K562 (cell line): ENCODE results near the gene GIPC3. TPM values are rescaled to one million over a fixed set of nuclear protein-coding genes. Genes with fewer than 3 reads are reported as not detected.

Source experiments
- EWSR1 ChIP-seq: fragments of 450-650 bp; IDR thresholded peaks from 2 replicates; pipeline ENCODE4 v1.6.1; 2018; ENCODE audit warnings: borderline replicate concordance, mild to moderate bottlenecking, low read depth, moderate library complexity; ENCODE audit not compliant: partially characterized antibody
- HDGF ChIP-seq: fragments of 450-650 bp; IDR thresholded peaks from 2 replicates; pipeline ENCODE4 v1.6.1; 2016
- REST ChIP-seq, 2 experiments: fragments of 450-650 bp; formaldehyde crosslinking in 1 of 2; IDR thresholded peaks; 2 replicates each; pipeline versions ENCODE4 v1.4.0 to v1.6.1; 2014 to 2020; ENCODE audit warnings: mild to moderate bottlenecking in 2 of 2, borderline replicate concordance in 1 of 2, low read depth in 1 of 2
- SMARCA5 ChIP-seq: fragments of 450-650 bp; IDR thresholded peaks from 2 replicates; pipeline ENCODE4 v1.6.1; 2016
- ZNF12 ChIP-seq: sonication (generic); formaldehyde crosslinking; IDR thresholded peaks from 2 replicates; pipeline ENCODE4 v1.4.0; 2020; ENCODE audit warnings: mild to moderate bottlenecking, missing genetic modification reagents
- ZNF511 ChIP-seq: sonication (generic); formaldehyde crosslinking; IDR thresholded peaks from 2 replicates; pipeline ENCODE4 v1.8.0; 2022; ENCODE audit warnings: mild to moderate bottlenecking, missing genetic modification reagents
- polyA plus RNA-seq, 8 experiments: library from polyadenylated mRNA; depleted of rRNA in 4 of 8; stranded (reverse) in 5 of 8; unstranded in 3 of 8; fragments of >200 nt; fragmentation: Nextera tagmentation in 2 of 8; fragmentation: Illumina TruSeq in 1 of 8; extraction: Ambion mirVana in 2 of 8; extraction: Trizol in 1 of 8; gene quantifications; 2 replicates each; pipeline versions ENCODE4 v1.2.1 to v1.2.3, GENCODE V29; 2011 to 2014; ENCODE audit warnings: inconsistent platforms in 1 of 8, missing spikeins in 1 of 8
- total RNA-seq, 7 experiments: library from RNA; depleted of rRNA in 6 of 7; stranded (reverse); fragments of >200 nt in 6 of 7; fragmentation: Illumina TruSeq in 2 of 7; extraction: Trizol in 2 of 7; gene quantifications; 2 replicates each; pipeline versions ENCODE4 v1.2.1 to v1.2.3, GENCODE V29; 2011 to 2021; ENCODE audit warnings: low replicate concordance in 1 of 7

The GIPC3 gene
- total and polyA plus RNA-seq, 9 of the 15 experiments (the other 6 are each of a cell fraction or from before 2014, with no cell fraction given): 0.03 to 3.6 (median 1.5) TPM; not detected in 1

- TF ChIP-seq REST (IDR thresholded peaks at IDR 0.05; ENCODE audit: borderline replicate concordance) (peak; percentile 25; the same call in 1 of the 2 replicates), REST (CRISPR knock-in tag; IDR thresholded peaks at IDR 0.05; ENCODE audit: low read depth) (no peak), ZNF511 (no peak), SMARCA5 (peak; percentile 62), EWSR1 (no peak), HDGF (no peak), ZNF12 (no peak)
Measured at GRCh38 chr19:3547301-3547731, 38.0 kb upstream of the GIPC3 start (continued).
